HG02981 (cell line): ENCODE measurements around the gene ATP6V1E1.

Experiments
- ATAC-seq: cut with Tn5 transposase; IDR thresholded peaks from one replicate; pipeline ENCODE4 v1.9.1; 2021; ENCODE audit warnings: mild to moderate bottlenecking, moderate library complexity; ENCODE audit not compliant: unreplicated experiment

Gene ATP6V1E1

DNA sequence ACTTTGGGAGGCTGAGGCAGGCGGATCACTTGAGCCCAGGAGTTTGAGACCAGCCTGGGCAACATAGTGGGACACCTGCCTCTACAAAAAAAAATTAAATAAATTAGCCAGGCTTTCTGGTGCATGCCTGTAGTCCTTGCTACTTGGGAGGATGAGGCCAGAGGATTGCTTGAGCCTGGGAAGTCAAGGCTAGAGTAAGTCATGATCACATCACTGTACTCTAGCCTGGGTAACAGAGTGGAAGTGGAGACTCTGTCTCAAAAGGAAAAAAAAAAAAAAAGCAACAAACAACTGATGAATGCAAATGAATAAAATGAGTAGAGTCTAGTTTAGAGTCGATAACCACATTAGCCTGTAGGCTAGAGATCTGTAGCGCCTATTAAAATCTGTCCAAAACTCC, 6.1 kb upstream of the ATP6V1E1 start:
- ATAC-seq: no peak

GRCh38 chr22:17633998-17634323, 5.4 kb upstream of the ATP6V1E1 start:
- ATAC-seq: no peak

DNA sequence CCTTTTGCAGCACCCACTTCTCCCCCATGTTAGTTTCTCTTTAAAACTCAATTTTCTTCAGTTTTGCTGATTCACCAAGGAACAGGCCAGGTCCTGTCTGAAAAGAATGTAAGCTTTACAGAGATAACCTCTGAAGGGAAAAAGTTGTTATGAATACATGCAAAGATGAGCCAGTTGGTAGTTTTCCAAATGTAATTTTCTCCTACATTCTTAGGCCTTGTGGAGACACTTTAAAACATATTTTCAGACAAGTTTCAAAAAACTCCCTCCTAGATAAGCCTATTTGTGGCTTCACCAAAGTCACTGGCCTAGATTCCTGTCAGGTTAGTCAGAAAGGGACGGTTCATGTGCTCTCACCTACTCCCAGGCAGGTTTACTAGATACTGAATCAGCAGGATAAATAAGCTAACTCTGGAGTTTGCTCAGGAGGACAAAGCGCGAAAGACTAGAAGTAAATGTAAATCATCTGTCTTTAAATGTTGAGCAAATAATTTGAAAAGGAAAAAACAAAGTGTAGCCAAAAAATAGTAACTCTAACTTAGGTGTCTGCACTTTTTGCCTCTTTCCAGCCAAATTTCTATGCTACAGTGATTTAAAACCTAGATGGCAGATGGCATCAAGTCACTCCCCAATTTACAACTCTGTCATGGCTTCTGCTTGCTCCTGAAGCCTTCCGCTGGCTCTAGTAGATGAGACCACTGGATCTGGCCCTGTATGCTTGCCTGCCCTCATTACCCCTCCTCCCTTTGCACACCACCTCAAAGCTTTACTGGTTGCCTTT, 4.9 kb upstream of the ATP6V1E1 start:
- no peak for ATAC-seq

DNA sequence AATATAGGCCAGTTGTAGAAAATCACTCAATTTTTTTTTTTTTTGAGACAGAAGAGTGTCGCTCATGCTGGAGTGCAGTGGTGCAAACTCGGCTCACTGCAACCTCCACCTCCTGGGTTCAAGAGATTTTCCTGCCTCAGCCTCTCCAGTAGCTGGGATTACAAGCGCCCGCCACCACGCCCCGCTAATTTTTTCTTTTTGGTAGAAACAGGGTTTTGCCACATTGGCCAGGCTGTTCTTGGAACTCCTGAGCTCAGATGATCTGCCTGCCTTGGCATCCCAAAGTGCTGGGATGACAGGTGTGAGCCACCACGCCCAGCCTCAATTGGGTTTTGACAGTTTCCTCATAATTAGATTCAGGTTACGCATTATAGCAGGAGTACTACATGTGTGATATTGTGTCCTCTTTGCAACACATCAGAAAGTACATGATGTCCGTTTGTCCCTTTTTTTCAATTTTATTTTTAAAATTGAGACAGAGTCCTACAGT, 2.6 kb upstream of the ATP6V1E1 start:
- ATAC-seq: no peak

GRCh38 chr22:17629641-17630040, 1.1 kb upstream of the ATP6V1E1 start:
- no peak for ATAC-seq

DNA sequence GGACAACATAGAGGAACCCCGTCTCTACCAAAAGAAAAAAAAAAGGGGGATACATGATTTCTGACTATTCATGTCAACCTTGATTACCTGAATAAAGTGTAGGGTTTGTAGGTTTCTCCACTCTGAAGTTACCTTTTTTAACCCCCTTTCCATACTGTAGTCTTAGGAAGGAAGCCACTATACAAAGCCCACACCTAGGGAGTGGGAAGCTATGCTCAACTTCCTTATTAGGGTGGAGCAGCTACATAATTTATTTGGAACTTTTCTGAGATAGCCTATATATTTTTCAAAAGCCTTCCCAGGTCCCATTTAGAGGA, 582 bp upstream of the ATP6V1E1 start:
- no peak for ATAC-seq

DNA sequence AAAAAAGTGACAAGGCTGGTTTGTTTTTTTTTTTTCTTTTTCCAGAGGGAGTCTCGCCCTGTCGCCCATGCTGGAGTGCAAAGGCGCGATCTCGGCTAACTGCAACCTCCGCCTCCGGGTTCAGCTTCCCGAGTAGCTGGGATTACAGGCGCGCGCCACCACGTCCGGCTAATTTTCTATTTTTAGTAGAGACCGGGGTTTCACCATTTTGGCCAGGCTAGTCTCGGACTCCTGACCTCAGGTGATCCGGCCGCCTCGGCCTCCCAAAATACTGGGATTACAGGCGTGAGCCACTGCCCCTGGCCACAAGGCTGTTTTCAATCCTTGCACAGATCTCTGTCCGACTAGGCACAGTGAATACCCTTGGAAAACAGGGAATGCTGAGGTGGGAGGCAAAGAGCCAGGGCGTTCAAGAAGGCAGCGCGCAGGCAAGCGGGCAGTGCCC, 566 bp downstream of the ATP6V1E1 start:
- ATAC-seq: no peak

DNA sequence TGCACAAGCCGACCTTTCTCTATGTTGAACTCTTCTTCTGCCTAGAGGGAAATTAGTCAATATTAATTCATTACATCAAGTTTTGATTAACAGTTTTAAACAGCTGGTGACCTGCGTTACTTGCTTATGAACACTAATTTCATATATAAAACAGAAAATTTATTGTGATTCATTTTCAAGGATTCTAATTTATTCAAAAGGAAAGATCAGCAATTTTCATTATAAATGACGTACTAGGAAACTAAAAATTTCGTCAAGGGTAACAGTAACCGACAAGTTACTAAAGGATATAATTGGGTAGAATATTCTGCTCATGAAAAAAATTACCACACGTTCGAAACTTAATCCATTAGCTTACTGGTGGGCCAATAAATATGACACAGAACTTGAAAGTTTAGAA, 15.3 kb downstream of the ATP6V1E1 start:
- no peak for ATAC-seq

GRCh38 chr22:17612057-17612456, 16.5 kb downstream of the ATP6V1E1 start:
- no peak for ATAC-seq

DNA sequence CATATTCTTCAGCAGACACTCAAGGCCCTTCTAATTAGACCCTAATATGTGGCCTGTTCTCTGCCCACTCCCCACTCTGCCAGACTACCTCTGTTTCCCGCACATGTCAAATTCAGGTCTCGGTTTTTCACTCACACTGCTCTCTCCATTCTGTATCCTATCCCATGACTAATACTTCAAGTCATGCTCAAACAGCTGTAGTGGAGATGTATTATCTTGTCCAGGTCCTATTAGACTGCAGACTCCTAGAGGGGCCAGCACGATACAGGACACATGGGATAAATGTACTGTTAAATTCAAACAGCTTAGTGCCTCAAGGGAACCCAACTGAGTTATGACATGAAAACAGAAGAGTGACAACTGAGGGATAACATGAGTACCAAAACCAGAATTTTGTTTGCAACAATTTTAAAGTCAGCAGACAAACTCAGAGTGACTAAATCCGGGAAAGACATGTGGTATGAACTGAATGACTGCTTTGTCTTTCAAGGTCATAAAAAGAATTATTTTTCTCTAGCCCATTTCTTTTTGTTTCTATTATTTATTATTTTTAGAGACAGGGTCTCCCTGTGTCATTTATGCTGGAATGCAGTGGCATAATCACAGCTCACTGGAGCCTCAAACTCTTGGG, 20.5 kb downstream of the ATP6V1E1 start:
- no peak for ATAC-seq

GRCh38 chr22:17606496-17606895, 22.1 kb downstream of the ATP6V1E1 start:
- no peak for ATAC-seq

GRCh38 chr22:17603668-17604067, 24.9 kb downstream of the ATP6V1E1 start:
- ATAC-seq: no peak

GRCh38 chr22:17601031-17601430, 27.5 kb downstream of the ATP6V1E1 start:
- ATAC-seq: no peak

- no peak for ATAC-seq
Measured at GRCh38 chr22:17598318-17598717, 30.2 kb downstream of the ATP6V1E1 start.

DNA sequence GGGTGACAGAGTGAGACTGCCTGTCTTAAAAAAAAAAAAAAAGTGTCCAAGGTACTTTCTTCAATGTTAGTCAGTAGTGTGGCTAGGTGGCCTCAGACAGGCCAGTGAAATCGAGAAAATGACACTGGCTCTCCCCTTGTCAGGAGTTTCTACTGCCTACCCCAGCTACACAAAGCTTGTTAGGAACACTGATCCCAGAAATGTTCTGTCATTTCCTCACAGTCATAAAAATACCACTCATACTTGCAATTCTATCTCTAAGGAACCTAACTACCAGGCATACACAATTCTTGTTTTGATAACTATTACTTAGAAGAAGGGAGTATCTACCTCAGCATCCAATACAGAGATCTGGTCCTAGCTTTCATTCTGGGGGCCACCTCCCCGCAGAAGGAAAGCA, 31.3 kb downstream of the ATP6V1E1 start:
- no peak for ATAC-seq

DNA sequence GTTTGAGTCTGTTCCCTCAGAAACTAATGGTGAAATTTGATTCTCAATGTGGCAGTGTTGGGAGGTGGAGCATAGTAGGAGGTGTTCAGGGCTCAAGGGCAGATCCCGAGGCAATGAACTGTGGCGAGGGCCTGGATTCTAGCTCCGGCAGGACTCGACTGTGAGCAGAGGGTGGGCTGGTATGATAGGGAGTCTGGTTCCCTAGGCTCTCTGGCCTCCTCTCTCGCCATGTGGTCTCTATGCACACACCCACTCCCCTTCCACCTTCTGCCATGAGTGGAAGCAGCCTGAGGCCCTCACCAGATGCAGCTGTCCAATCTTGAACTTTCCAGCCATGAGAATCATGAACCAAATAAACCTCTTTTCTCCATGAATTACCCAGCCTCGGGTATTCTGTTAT, 32.3 kb downstream of the ATP6V1E1 start:
- ATAC-seq: no peak

GRCh38 chr22:17592201-17592600, 36.3 kb downstream of the ATP6V1E1 start:
- ATAC-seq: no peak

- ATAC-seq: no peak
Measured at GRCh38 chr22:17590586-17590985, 38.0 kb downstream of the ATP6V1E1 start.

DNA sequence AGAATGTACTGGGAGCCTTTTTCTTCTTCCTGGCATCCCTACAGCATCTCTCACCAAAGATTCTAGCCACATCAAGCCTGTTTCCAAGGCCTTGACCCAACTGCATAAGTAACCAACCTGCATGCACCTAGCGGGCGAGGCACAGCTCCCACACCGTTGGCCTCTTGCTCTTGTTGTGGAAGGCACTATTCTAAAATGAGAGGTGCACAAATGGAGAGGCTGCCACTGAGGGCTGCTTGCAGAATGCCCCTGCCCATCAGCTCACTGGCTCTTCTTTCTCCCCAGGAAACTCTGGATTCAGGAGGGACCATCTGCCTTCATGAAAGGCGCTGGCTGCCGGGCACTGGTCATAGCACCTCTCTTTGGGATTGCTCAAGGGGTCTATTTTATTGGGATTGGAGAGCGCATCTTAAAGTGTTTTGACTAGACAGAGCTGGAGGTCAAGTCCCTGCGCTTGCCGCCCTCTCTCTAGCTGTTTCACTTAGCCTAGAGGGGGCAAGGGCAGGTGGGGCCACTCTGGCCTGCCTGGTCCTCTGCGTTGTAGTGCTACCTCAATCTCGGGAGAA, 38.7 kb downstream of the ATP6V1E1 start:
- no peak for ATAC-seq

GRCh38 chr22:17588606-17589005, 39.9 kb downstream of the ATP6V1E1 start:
- no peak for ATAC-seq

DNA sequence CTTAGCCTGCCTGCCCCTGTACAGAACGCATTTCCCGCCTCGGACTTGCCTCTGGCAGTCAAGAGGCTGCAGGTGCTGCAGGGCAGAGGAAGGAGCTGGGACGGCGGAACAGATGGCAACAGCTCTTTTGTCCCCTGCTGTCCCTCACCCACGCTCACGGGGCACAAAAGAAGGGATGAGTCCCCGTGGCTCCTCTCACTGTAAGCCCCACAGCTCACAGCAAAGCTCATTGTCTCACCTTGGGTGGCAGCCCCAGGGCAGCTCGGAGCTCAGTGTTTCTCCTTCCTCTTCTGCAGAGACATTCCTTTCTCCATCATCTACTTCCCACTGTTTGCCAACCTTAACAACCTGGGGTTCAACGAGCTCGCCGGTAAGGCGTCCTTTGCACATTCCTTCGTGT, 40.9 kb downstream of the ATP6V1E1 start:
- ATAC-seq: no peak

GRCh38 chr22:17586831-17587440, 41.6 kb downstream of the ATP6V1E1 start:
- ATAC-seq: no peak
